HepG2 (cell line): ENCODE results near the gene HCRTR1. TPM values are rescaled to one million over a fixed set of nuclear protein-coding genes. Genes with fewer than 3 reads are reported as not detected.

Experiments used
- ATAC-seq: fragments of 200-7000 bp; cut with Tn5 transposase; 3 replicates; pipeline ENCODE4 v1.9.1; 2020; ENCODE audit warnings: mild to moderate bottlenecking, moderate library complexity
- BruUV-seq: library from RNA; stranded (reverse); fragments of 400-500 nt; replicated peaks from 2 replicates; lab custom pipeline; 2021; lab: Mats Ljungman, UMichigan
- CTCF ChIA-PET: fragments of 300-600 bp; formaldehyde crosslinking; extraction: SDS; loops from one replicate; lab custom pipeline; 2021; ENCODE audit warnings: low total read pairs, inconsistent platforms, low intra/inter-chr PET ratio; lab: Yijun Ruan, JAX
- POLR2A ChIA-PET: fragments of 350-600 bp; sonication (Branson Sonifier 250); formaldehyde crosslinking; loops from one replicate; lab custom pipeline; 2020; ENCODE audit warnings: antibody characterized with exemption, inconsistent platforms; lab: Yijun Ruan, JAX
- DNase-seq: peaks from one replicate; pipeline ENCODE4 v3.0.0-alpha.2; 2015; ENCODE audit warnings: low spot score
- FAIRE-seq: peaks from 3 replicates; lab custom pipeline; 2011; peaks lifted over from hg19 to GRCh38; lab: Jason Lieb, UNC
- H2AFZ ChIP-seq: one replicate; pipeline ENCODE4 v1.6.1; 2011; ENCODE audit warnings: low read length, inconsistent platforms
- H3K27ac ChIP-seq: fragments of 300-600 bp; 3 replicates; pipeline ENCODE4 v1.8.0; 2011; ENCODE audit warnings: mixed run types, mild to moderate bottlenecking, mixed read lengths, low read length, inconsistent platforms; ENCODE audit not compliant: insufficient read depth; ENCODE audit errors: extremely low read length
- H3K27me3 ChIP-seq, 2 experiments: fragments of 200-600 bp in 1 of 2; 2 replicates in 1 of 2; 3 replicates in 1 of 2; pipeline versions ENCODE4 v1.6.0 to v1.8.0; 2011; ENCODE audit warnings: low read length in 2 of 2, mild to moderate bottlenecking in 2 of 2, moderate library complexity in 2 of 2, inconsistent platforms in 1 of 2; ENCODE audit not compliant: insufficient read depth in 2 of 2, control insufficient read depth in 1 of 2
- H3K36me3 ChIP-seq, 2 experiments: fragments of 200-600 bp in 1 of 2; replicated peaks in 1 of 2; 2 replicates in 1 of 2; 3 replicates in 1 of 2; pipeline versions ENCODE4 v1.5.1 to v1.8.0; 2011; ENCODE audit warnings: low read length in 2 of 2, inconsistent platforms in 1 of 2; ENCODE audit not compliant: insufficient read depth in 2 of 2, control insufficient read depth in 1 of 2
- H3K4me1 ChIP-seq: 2 replicates; pipeline ENCODE4 v1.5.1; 2012; ENCODE audit warnings: low read length, inconsistent platforms; ENCODE audit not compliant: insufficient read depth
- H3K4me2 ChIP-seq: 2 replicates; pipeline ENCODE4 v1.6.0; 2011; ENCODE audit warnings: low read depth, low read length, inconsistent platforms
- H3K4me3 ChIP-seq, 3 experiments: fragments of 200-600 bp in 1 of 3; sonication (generic), shearing (Covaris generic) in 1 of 3; replicated peaks in 1 of 3; 2 replicates each; pipeline ENCODE4 v1.5.1; 2011 to 2016; ENCODE audit warnings: low read length in 3 of 3, inconsistent platforms in 2 of 3, low read depth in 2 of 3, mild to moderate bottlenecking in 2 of 3, control low read depth in 1 of 3, mixed read lengths in 1 of 3; ENCODE audit not compliant: insufficient read depth in 1 of 3
- H3K79me2 ChIP-seq: one replicate; pipeline ENCODE4 v1.6.1; 2011; ENCODE audit warnings: low read length, inconsistent platforms; ENCODE audit not compliant: insufficient read depth
- H3K9ac ChIP-seq: 2 replicates; pipeline ENCODE4 v1.6.0; 2011; ENCODE audit warnings: mild to moderate bottlenecking, low read depth, low read length, inconsistent platforms; ENCODE audit not compliant: insufficient read depth
- H3K9me3 ChIP-seq: 2 replicates; pipeline ENCODE4 v1.5.1; 2012; ENCODE audit warnings: mild to moderate bottlenecking, low read length
- H4K20me1 ChIP-seq: 2 replicates; pipeline ENCODE4 v1.6.0; 2011; ENCODE audit warnings: inconsistent platforms, mild to moderate bottlenecking, low read length, moderate library complexity; ENCODE audit not compliant: insufficient read depth
- CTCF ChIP-seq: sonication (generic); formaldehyde crosslinking; IDR thresholded peaks from 2 replicates; pipeline ENCODE4 v1.5.0; 2020; ENCODE audit warnings: mild to moderate bottlenecking, missing genetic modification reagents, moderate library complexity
- MAZ ChIP-seq, 2 experiments: sonication (generic) in 1 of 2; formaldehyde crosslinking in 1 of 2; IDR thresholded peaks; 2 replicates each; pipeline versions ENCODE4 v1.5.0 to v1.6.1; 2012 to 2020; ENCODE audit warnings: low read depth in 2 of 2, mild to moderate bottlenecking in 2 of 2, borderline replicate concordance in 1 of 2, improper control_type of control experiment in 1 of 2, low read length in 1 of 2, missing genetic modification reagents in 1 of 2, moderate library complexity in 1 of 2
- MYPOP ChIP-seq: sonication (generic); formaldehyde crosslinking; IDR thresholded peaks from 2 replicates; pipeline ENCODE4 v1.8.1; 2023; ENCODE audit warnings: mild to moderate bottlenecking, moderate library complexity, missing genetic modification reagents
- PHF8 ChIP-seq: sonication (generic); formaldehyde crosslinking; IDR thresholded peaks from 2 replicates; pipeline ENCODE4 v1.5.0; 2020; ENCODE audit warnings: missing genetic modification reagents
- RAD21 ChIP-seq: fragments of 450-650 bp; formaldehyde crosslinking; IDR thresholded peaks from 2 replicates; pipeline ENCODE4 v1.5.0; 2020; ENCODE audit warnings: mild to moderate bottlenecking
- ZNF781 ChIP-seq: sonication (generic); formaldehyde crosslinking; IDR thresholded peaks from 2 replicates; pipeline ENCODE4 v1.5.1; 2020; ENCODE audit warnings: borderline replicate concordance, mild to moderate bottlenecking, missing genetic modification reagents; ENCODE audit errors: not compliant biosample characterization
- WGBS: methylation state at CpG from one replicate; pipeline ENCODE4 v1.1.6; 2017; ENCODE audit warnings: low lambda C conversion rate; 5-methylcytosine and 5-hydroxymethylcytosine counted together
- in situ Hi-C: cut with HindIII; loops from 2 replicates; pipeline ENCODE4 v1.10.0; 2017; ENCODE audit warnings: low pct_unique_long_range_greater_than_20kb; ENCODE audit not compliant: extremely low pct_ligation_motif_present
- intact Hi-C: fragments of 100-400 bp; cut with micrococcal nuclease; formaldehyde crosslinking; loops from one replicate; pipeline ENCODE4 v1.10.0; 2022; ENCODE audit not compliant: unreplicated experiment
- polyA plus RNA-seq, 8 experiments: library from polyadenylated mRNA; depleted of rRNA in 3 of 8; stranded (reverse) in 7 of 8; unstranded in 1 of 8; fragments of >200 nt; fragmentation: Illumina TruSeq in 4 of 8; extraction: Trizol in 4 of 8; gene quantifications; 2 replicates each; pipeline versions ENCODE4 v1.2.1 to v1.2.3, GENCODE V29; 2011 to 2016; ENCODE audit warnings: low read depth in 4 of 8, missing spikeins in 1 of 8, mixed read lengths in 1 of 8; ENCODE audit not compliant: insufficient read depth in 1 of 8
- total RNA-seq, 5 experiments: library from RNA; depleted of rRNA; stranded (reverse); fragments of >200 nt; fragmentation: Illumina TruSeq; extraction: Trizol; gene quantifications; 2 replicates each; pipeline ENCODE4 v1.2.3, GENCODE V29; 2016; ENCODE audit warnings: low read depth in 1 of 5

HCRTR1 gene
- total and polyA plus RNA-seq, 2 of the 13 experiments (the other 11 are each of a cell fraction or from before 2014, with no cell fraction given), result not detected

GRCh38 chr1:31617916-31618746, 642 bp downstream of the HCRTR1 start (continued):
- TF ChIP-seq MAZ (IDR thresholded peaks at IDR 0.05; ENCODE audit: borderline replicate concordance, low read depth, low read length) (no peak), MAZ (CRISPR knock-in tag; IDR thresholded peaks at IDR 0.05; ENCODE audit: low read depth) (peak; percentile 60; the same call in 1 of the 2 replicates), RAD21 (CRISPR knock-in tag) (peak; percentile 66), ZNF781 (CRISPR knock-in tag) (no peak), PHF8 (CRISPR knock-in tag) (no peak), MYPOP (CRISPR knock-in tag) (no peak)

GRCh38 chr1:31618916-31619846, 1.7 kb downstream of the HCRTR1 start:
- no peaks in the 10 kb centered on the region for H3K79me2 ChIP-seq
- no TSS peak for BruUV-seq
- CTCF ChIA-PET, result interaction anchor here (2.8 kb wide), 1 partner anchor 55 kb away, joined by 17 read pairs; no protein-coding TSS in a partner anchor
- H3K4me2 ChIP-seq, result no peak overlapping the region
- in situ Hi-C loops (no loop called here), intact Hi-C loops (loop anchor here (2.0 kb wide), 1 partner anchor 54 kb away; no protein-coding TSS in a partner anchor)
- H3K4me1 ChIP-seq, result peaks cover 7% of the 10 kb centered on the region; the same call in 1 of the 2 replicates
- no peak for DNase-seq
- no peak overlapping the region for H3K9ac ChIP-seq
- no peak overlapping the region for H3K27ac ChIP-seq
- no peaks in the 10 kb centered on the region for H3K9me3 ChIP-seq
- no peak for FAIRE-seq
- H3K27me3 ChIP-seq, result peaks cover 7 to 39% of the 10 kb centered on the region in 2 experiments
- H3K36me3 ChIP-seq, result no peaks in the 10 kb centered on the region
- no peaks in the 10 kb centered on the region for H4K20me1 ChIP-seq
- WGBS, result 60% methylated on average over 10 of the region's 23 CpGs
- no peak overlapping the region for H2AFZ ChIP-seq
- peak; percentile 7; the same call in 2 of the 3 replicates for ATAC-seq
- POLR2A ChIA-PET, result interaction anchor here (1.2 kb wide), 1 partner anchor 8 kb away, joined by 3 read pairs; no protein-coding TSS in a partner anchor
- H3K4me3 ChIP-seq, result no peak overlapping the region
- TF ChIP-seq MYPOP (CRISPR knock-in tag), result no peak
- TF ChIP-seq CTCF (CRISPR knock-in tag), result 0 out of 2 replicates have a peak, but pooled peaks have one; percentile 32
